NCI-H82 treated with DMSO at 0.1 percent for 48 hours (cell line): ENCODE data around the gene NUP62CL.

Experiments
- DNase-seq: peaks from one replicate; lab custom pipeline; 2025; ENCODE audit not compliant: unreplicated experiment; lab: John Stamatoyannopoulos, UW

Gene NUP62CL

DNA sequence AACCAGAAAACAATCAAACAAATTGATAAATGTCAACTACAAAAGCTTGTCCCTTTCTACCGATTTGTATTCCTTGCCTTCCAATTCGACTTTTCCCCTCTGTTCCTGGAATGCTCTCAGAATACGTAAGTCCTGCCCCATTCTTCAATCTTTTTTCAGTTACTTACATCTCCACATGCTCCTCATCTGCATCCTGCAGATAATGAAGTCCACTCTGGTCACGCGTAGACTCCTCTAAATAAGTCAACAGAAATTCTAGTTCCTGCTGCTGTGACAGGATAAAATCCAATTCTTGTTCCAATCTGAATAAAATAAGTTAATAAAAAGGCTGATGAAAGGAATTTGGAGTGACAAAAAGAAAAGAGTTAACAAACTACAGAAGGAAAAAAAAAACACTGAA is 53.2 kb downstream of the NUP62CL start:
- DNase-seq, result no peak

GRCh38 chrX:107146670-107147069 is 59.6 kb downstream of the NUP62CL start:
- no peak for DNase-seq

GRCh38 chrX:107135965-107136307 is 70.3 kb downstream of the NUP62CL start:
- no peak for DNase-seq

GRCh38 chrX:107135049-107135964 is 70.9 kb downstream of the NUP62CL start:
- no peak for DNase-seq

DNA sequence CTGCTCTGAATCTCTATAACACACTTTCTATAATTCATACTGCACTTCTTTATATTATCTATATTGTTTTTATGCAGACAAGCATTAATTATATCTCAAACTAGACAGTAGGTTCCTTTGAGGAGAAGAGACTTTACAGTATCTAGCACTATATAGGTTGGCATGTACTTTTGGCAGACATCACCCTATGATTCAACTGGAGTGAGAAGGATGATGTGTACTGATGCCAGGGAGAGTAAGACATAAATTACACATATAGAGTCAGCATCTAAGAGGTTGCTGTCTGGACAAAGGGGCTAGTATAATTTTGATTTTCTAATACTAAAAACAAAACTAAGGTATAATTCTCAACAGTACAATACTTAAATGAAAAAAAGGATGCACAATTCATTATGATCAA is 82.5 kb downstream of the NUP62CL start:
- no peak for DNase-seq

DNA sequence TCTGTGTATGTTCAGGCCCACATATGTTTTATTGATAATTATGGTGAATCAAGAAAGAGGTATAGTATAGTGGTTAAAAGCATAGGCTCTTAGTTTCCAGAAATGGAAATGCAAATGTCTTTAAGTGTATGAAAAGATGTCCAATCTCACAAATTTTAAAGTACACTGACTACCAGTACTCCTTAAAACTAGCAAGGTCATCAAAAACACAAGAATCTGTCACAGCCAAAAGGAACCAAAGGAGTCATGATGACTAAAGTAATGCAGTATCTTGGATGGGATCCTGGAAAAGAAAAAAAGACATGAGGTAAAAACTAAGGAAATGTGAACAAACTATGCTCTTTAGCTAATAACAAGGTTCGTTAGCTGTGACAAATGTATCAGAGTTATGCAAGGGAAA is 87.0 kb downstream of the NUP62CL start:
- no peak for DNase-seq

DNA sequence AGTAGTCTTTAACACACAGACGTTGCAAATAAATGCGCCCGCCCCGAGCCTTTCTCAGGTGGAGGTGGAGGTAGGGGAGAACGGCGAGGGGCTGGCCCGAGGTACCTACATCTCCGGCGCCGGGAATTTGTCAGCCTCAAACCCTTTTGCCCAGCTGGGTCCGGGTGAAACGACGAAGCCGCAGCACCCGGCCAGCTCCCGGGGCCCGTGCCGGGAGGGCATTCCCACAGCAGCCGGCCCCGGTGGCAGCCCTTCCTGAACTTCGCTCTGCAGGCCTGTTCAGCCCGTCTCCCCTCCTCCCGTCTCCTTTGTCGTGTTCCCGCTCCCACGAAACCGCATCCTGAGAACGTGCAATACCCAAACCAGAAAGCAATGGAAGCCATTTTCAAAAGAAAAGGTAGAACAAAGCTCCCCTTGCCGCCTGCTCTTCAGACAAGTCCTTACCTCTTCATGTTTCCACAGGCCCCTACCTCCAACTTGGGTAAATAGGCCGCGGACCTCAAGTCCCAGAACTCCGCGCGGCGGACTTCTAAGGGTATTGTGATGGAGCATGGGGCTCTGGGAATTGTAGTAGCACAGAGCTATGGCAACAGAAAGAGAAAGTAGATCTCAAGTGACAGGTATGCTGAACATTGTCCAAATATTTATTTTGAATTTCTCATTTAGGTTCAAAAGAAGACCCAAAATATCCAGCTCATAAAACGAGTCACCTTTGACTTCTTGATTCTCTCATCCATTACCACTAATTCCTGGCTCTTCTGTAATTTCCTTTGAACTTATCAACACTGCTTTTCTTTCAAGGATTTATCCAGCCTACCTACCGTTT is 87.7 kb downstream of the NUP62CL start, which contains the start of gene RBM41:
Gene RBM41 (minus strand): TSS at position 501 of the 826 bp plus-strand sequence. CDS start 49 bp downstream, at position 452.
- peak; percentile 40 for DNase-seq

GRCh38 chrX:107117993-107118321 is 88.3 kb downstream of the NUP62CL start:
- DNase-seq, result no peak

DNA sequence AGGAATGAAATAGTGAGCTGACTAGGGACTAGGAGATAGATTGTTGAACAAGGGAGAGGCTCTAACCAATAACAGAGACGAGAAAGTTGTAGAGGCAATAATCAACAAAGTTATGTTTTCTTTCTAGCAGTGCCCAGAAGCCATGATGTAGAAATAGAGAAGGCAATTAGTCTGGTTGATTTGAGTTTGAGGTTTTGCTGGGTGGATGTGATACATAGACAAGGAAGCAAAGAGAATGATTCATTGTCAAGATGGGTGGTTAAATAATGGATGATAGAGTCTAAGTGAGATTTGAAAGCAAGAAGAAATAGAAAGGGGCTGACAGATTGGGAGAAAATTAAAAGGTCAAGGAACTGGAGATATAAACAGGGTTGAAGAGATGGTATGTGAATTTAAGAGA is 98.8 kb downstream of the NUP62CL start:
- no peak for DNase-seq

- DNase-seq, result no peak
Measured at GRCh38 chrX:107102980-107103379, 103.3 kb downstream of the NUP62CL start.

GRCh38 chrX:107076158-107076557 is 130.1 kb downstream of the NUP62CL start:
- no peak for DNase-seq
